CD14-positive monocyte (primary cell): ENCODE results near the gene NOP56. TPM values are rescaled to one million over a fixed set of nuclear protein-coding genes. Genes with fewer than 3 reads are reported as not detected.

Experiments
- DNase-seq, 3 donors: peaks; one replicate each; pipeline ENCODE4 v3.0.0-alpha.2; 2011 to 2022
- H2AFZ ChIP-seq: 2 replicates; pipeline ENCODE4 v1.6.0; 2012; ENCODE audit warnings: mild to moderate bottlenecking, low read depth, low read length, inconsistent platforms; ENCODE audit not compliant: insufficient read depth, poor library complexity, severe bottlenecking
- H3K27ac ChIP-seq, 2 donors: 1 replicate in 1 of 2; 2 replicates in 1 of 2; pipeline ENCODE4 v1.5.1; 2012 to 2013; ENCODE audit warnings: low read length in 2 of 2, control low read depth in 1 of 2, inconsistent platforms in 1 of 2, low read depth in 1 of 2, mild to moderate bottlenecking in 1 of 2
- H3K27me3 ChIP-seq, 2 donors: one replicate each; pipeline versions ENCODE4 v1.6.0 to v1.6.1; 2011 to 2013; ENCODE audit warnings: low read length in 2 of 2; ENCODE audit not compliant: control insufficient read depth in 2 of 2, insufficient read depth in 2 of 2
- H3K36me3 ChIP-seq, 2 donors: replicated peaks in 1 of 2; 1 replicate in 1 of 2; 2 replicates in 1 of 2; pipeline versions ENCODE4 v1.5.1 to v1.6.1; 2012 to 2013; ENCODE audit warnings: low read length in 2 of 2, control low read depth in 1 of 2, inconsistent platforms in 1 of 2, mild to moderate bottlenecking in 1 of 2; ENCODE audit not compliant: insufficient read depth in 2 of 2, control insufficient read depth in 1 of 2
- H3K4me1 ChIP-seq, 2 donors: 1 replicate in 1 of 2; 2 replicates in 1 of 2; pipeline versions ENCODE4 v1.5.1 to v1.6.1; 2012 to 2013; ENCODE audit warnings: low read length in 2 of 2, control low read depth in 1 of 2, inconsistent platforms in 1 of 2, mild to moderate bottlenecking in 1 of 2, moderate library complexity in 1 of 2; ENCODE audit not compliant: insufficient read depth in 2 of 2, control insufficient read depth in 1 of 2
- H3K4me2 ChIP-seq: replicated peaks from 2 replicates; pipeline ENCODE3; 2012; ENCODE audit warnings: low read length, moderate library complexity, mild to moderate bottlenecking; ENCODE audit not compliant: poor library complexity, severe bottlenecking; ENCODE audit errors: extremely low read depth
- H3K4me3 ChIP-seq, 3 experiments: fragments of 200-600 bp in 1 of 3; sonication (generic) in 1 of 3; replicated peaks in 1 of 3; 1 replicate in 2 of 3; 2 replicates in 1 of 3; pipeline ENCODE4 v1.5.1; 2011 to 2013; ENCODE audit warnings: low read length in 3 of 3, mild to moderate bottlenecking in 3 of 3, control low read depth in 2 of 3, low read depth in 2 of 3, inconsistent platforms in 1 of 3, moderate library complexity in 1 of 3
- H3K79me2 ChIP-seq: 2 replicates; pipeline ENCODE4 v1.6.0; 2012; ENCODE audit warnings: mild to moderate bottlenecking, control low read depth, inconsistent platforms, low read length, moderate library complexity; ENCODE audit not compliant: insufficient read depth
- H3K9ac ChIP-seq: 2 replicates; pipeline ENCODE4 v1.6.0; 2017; ENCODE audit warnings: low read length, mild to moderate bottlenecking; ENCODE audit not compliant: insufficient read depth, poor library complexity, severe bottlenecking
- H3K9me3 ChIP-seq, 2 donors: replicated peaks in 1 of 2; 1 replicate in 1 of 2; 2 replicates in 1 of 2; pipeline versions ENCODE4 v1.5.1 to v1.6.1; 2012 to 2013; ENCODE audit warnings: low read length in 2 of 2, control low read depth in 1 of 2; ENCODE audit not compliant: control insufficient read depth in 1 of 2, insufficient read depth in 1 of 2
- H4K20me1 ChIP-seq: 2 replicates; pipeline ENCODE4 v1.6.0; 2012; ENCODE audit warnings: mild to moderate bottlenecking, low read length, control low read depth, moderate library complexity; ENCODE audit not compliant: insufficient read depth
- H3K27ac Mint-ChIP-seq, 7 donors: one replicate each; pipeline ENCODE4 v1.8.0; 2020; ENCODE audit warnings: mild to moderate bottlenecking in 7 of 7, mixed read lengths in 7 of 7, moderate library complexity in 6 of 7, inconsistent platforms in 2 of 7
- H3K27me3 Mint-ChIP-seq, 3 donors: one replicate each; pipeline ENCODE4 v1.8.0; 2021 to 2022; ENCODE audit warnings: low read depth in 3 of 3, mild to moderate bottlenecking in 3 of 3, mixed read lengths in 3 of 3, moderate library complexity in 3 of 3, inconsistent platforms in 1 of 3
- H3K36me3 Mint-ChIP-seq, 2 donors: one replicate each; pipeline ENCODE4 v1.8.0; 2020; ENCODE audit warnings: mixed read lengths in 2 of 2, inconsistent platforms in 1 of 2, mild to moderate bottlenecking in 1 of 2
- H3K4me1 Mint-ChIP-seq: one replicate; pipeline ENCODE4 v1.8.0; 2020; ENCODE audit warnings: mild to moderate bottlenecking, mixed read lengths
- H3K4me3 Mint-ChIP-seq, 2 donors: one replicate each; pipeline ENCODE4 v1.8.0; 2020; ENCODE audit warnings: mild to moderate bottlenecking in 2 of 2, mixed read lengths in 2 of 2, moderate library complexity in 1 of 2
- H3K9me3 Mint-ChIP-seq, 7 donors: one replicate each; pipeline ENCODE4 v1.8.0; 2020 to 2022; ENCODE audit warnings: mixed read lengths in 7 of 7, mild to moderate bottlenecking in 6 of 7, moderate library complexity in 6 of 7, inconsistent platforms in 2 of 7
- WGBS: methylation state at CpG from one replicate; pipeline ENCODE4 v1.1.5; 2013; ENCODE audit warnings: missing lambda C conversion rate; ENCODE audit not compliant: insufficient coverage; 5-methylcytosine and 5-hydroxymethylcytosine counted together
- intact Hi-C, 2 donors: fragments of 100-400 bp; cut with micrococcal nuclease; formaldehyde crosslinking; loops; one replicate each; pipeline versions ENCODE4 v1.15.0 to v1.15.1; 2023
- polyA plus RNA-seq, 3 donors: library from polyadenylated mRNA; depleted of rRNA in 1 of 3; unstranded in 2 of 3; stranded (reverse) in 1 of 3; fragments of 300-500 nt in 2 of 3; fragments of >200 nt in 1 of 3; fragmentation: Illumina TruSeq in 2 of 3; gene quantifications; 1 replicate in 2 of 3; 2 replicates in 1 of 3; pipeline ENCODE4 v1.2.3, GENCODE V29; 2012 to 2021
- TF ChIP-seq, protein P1 (sequence below): fragments of 200-600 bp; IDR thresholded peaks from one replicate; pipeline ENCODE4 v1.8.0; 2022; ENCODE audit warnings: antibody characterized with exemption, mild to moderate bottlenecking

The NOP56 gene
- polyA plus RNA-seq, 3 donors: 27.3 to 102 (median 33.1) TPM

DNA sequence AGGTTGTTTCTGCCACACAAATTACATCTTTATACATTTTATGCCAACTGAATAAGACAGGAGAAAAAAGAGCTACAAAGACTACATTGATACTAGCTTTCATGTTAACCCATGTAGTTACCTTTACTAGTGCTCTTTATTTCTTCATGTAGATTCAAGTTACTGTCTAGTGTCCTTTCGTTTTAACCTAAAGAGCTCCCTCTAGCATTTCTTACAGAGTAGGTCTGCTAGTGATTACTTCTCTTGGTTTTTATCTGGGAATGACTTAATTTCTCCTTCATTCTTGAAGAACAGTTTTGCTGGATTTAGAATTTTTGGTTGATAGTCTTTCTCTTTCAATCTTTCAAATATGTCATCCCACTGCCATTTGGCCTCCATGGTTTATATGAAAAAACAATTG is 21.2 kb upstream of the NOP56 start:
- H3K27me3 Mint-ChIP-seq: peaks cover 18 to 47% (median 27%) of the 10 kb centered on the region in 3 donors
- no peaks in the 10 kb centered on the region for H3K79me2 ChIP-seq
- no peak overlapping the region for H3K27ac ChIP-seq
- peaks cover 11 to 32% of the 10 kb centered on the region in 2 donors for H3K27me3 ChIP-seq
- no peak for DNase-seq
- H3K4me3 ChIP-seq: no peak overlapping the region
- H4K20me1 ChIP-seq: no peaks in the 10 kb centered on the region
- H2AFZ ChIP-seq: no peak overlapping the region
- no peaks in the 10 kb centered on the region for H3K36me3 Mint-ChIP-seq
- no peak overlapping the region for H3K4me3 Mint-ChIP-seq
- no peaks in the 10 kb centered on the region for H3K36me3 ChIP-seq
- intact Hi-C loops: no loop called here
- no peaks in the 10 kb centered on the region for H3K4me1 ChIP-seq
- no peaks in the 10 kb centered on the region for H3K4me1 Mint-ChIP-seq
- H3K27ac Mint-ChIP-seq: no peak overlapping the region
- WGBS: no CpG with 5 or more reads among the region's 1 CpG
- H3K9ac ChIP-seq: no peak overlapping the region
- H3K4me2 ChIP-seq: no peak overlapping the region
- TF ChIP-seq, protein P1, sequence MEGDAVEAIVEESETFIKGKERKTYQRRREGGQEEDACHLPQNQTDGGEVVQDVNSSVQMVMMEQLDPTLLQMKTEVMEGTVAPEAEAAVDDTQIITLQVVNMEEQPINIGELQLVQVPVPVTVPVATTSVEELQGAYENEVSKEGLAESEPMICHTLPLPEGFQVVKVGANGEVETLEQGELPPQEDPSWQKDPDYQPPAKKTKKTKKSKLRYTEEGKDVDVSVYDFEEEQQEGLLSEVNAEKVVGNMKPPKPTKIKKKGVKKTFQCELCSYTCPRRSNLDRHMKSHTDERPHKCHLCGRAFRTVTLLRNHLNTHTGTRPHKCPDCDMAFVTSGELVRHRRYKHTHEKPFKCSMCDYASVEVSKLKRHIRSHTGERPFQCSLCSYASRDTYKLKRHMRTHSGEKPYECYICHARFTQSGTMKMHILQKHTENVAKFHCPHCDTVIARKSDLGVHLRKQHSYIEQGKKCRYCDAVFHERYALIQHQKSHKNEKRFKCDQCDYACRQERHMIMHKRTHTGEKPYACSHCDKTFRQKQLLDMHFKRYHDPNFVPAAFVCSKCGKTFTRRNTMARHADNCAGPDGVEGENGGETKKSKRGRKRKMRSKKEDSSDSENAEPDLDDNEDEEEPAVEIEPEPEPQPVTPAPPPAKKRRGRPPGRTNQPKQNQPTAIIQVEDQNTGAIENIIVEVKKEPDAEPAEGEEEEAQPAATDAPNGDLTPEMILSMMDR: no peak
- peaks cover 10 to 22% of the 10 kb centered on the region in 2 donors for H3K9me3 ChIP-seq
- peaks cover 10 to 35% (median 27%) of the 10 kb centered on the region in 7 donors for H3K9me3 Mint-ChIP-seq

DNA sequence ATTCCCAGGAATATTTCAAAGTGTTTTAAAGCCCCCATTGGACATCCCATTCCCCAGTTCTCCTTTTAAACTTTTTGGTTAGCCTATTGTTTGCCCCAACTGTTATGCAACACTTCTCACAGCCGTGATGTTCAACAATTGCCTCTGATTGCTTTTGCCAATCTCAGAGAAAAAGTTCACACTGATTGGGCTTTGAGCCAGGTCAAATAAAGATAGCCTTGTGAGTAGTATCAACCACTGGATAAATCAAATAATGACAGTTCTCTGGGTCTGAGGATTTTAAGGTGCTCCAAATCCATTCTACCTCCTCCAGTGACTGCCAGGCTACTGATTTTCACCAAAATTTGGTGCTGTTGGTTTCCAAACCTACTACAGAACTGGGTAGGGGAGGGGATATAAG is 19.1 kb upstream of the NOP56 start:
- Histone ChIP-seq H3K4me3 (no peak overlapping the region), H3K9ac (no peak overlapping the region), H3K4me2 (no peak overlapping the region), H3K4me1 (no peaks in the 10 kb centered on the region), H2AFZ (no peak overlapping the region), H3K9me3 (peaks cover 0 to 9% of the 10 kb centered on the region in 2 donors), H3K36me3 (no peaks in the 10 kb centered on the region), H3K79me2 (no peaks in the 10 kb centered on the region), H3K27me3 (peaks cover 8 to 32% of the 10 kb centered on the region in 2 donors), H3K27ac (no peak overlapping the region), H4K20me1 (no peaks in the 10 kb centered on the region)
- H3K27ac Mint-ChIP-seq: no peak overlapping the region
- intact Hi-C loops: no loop called here
- TF ChIP-seq, protein P1: no peak
- DNase-seq: no peak
- peaks cover 25 to 53% (median 31%) of the 10 kb centered on the region in 3 donors for H3K27me3 Mint-ChIP-seq
- WGBS: no CpG with 5 or more reads among the region's 1 CpG
- peaks cover 5 to 18% (median 13%) of the 10 kb centered on the region in 7 donors for H3K9me3 Mint-ChIP-seq
- H3K36me3 Mint-ChIP-seq: no peaks in the 10 kb centered on the region
- no peak overlapping the region for H3K4me3 Mint-ChIP-seq
- no peaks in the 10 kb centered on the region for H3K4me1 Mint-ChIP-seq
